ENCODE data around the gene SNRPB.

DNA sequence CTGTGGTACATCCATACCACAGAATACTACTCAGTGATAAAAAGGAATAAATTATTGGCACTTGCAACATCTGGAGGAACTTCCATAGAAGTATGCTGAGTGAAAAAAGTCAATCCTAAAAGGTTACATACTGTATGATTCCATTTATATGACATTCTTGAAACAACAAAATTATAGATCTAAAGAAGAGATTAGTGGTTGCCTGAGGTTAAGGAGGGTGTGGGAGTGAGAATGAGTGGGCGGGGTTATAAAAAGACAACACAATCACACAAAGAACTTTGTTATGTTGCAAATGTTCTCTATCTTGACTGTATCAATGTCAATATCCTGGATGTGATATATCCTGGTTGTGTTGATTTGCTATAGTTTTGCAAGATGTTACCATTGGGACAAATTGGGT, 21.2 kb downstream of the SNRPB start:
- TF ChIP-seq EZH2 (IDR thresholded peaks at IDR 0.05; ENCODE audit: low read length, missing control alignments) = no peak
- TF ChIP-seq, protein P1, sequence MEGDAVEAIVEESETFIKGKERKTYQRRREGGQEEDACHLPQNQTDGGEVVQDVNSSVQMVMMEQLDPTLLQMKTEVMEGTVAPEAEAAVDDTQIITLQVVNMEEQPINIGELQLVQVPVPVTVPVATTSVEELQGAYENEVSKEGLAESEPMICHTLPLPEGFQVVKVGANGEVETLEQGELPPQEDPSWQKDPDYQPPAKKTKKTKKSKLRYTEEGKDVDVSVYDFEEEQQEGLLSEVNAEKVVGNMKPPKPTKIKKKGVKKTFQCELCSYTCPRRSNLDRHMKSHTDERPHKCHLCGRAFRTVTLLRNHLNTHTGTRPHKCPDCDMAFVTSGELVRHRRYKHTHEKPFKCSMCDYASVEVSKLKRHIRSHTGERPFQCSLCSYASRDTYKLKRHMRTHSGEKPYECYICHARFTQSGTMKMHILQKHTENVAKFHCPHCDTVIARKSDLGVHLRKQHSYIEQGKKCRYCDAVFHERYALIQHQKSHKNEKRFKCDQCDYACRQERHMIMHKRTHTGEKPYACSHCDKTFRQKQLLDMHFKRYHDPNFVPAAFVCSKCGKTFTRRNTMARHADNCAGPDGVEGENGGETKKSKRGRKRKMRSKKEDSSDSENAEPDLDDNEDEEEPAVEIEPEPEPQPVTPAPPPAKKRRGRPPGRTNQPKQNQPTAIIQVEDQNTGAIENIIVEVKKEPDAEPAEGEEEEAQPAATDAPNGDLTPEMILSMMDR (conservative IDR thresholded peaks at IDR 0.05 in 1 of 2, IDR thresholded peaks at IDR 0.05 in 1 of 2; ENCODE audit: low read depth in 1 of 2, low read length in 2 of 2) = no peak

Data from fibroblast of lung (primary cell).